Measurements from ENCODE around the gene C1orf74.

The C1orf74 gene

GRCh38 chr1:209729436-209729835 is 54.9 kb downstream of the C1orf74 start:
- Mint-ChIP-seq H3K4me1 (ENCODE audit: low read depth) (peaks cover 51% of the 10 kb centered on the region), H3K4me3 (no peak overlapping the region), H3K27me3 (no peaks in the 10 kb centered on the region), H3K9me3 (peaks cover 6% of the 10 kb centered on the region), H3K27ac (no peak overlapping the region), H3K36me3 (ENCODE audit: low read depth) (no peaks in the 10 kb centered on the region)
